GM18526 (cell line): Measurements from ENCODE around the gene GPR4.

ENCODE experiments used
- POLR2A ChIP-seq: IDR thresholded peaks from 3 replicates; pipeline ENCODE4 v1.6.1; 2011; ENCODE audit not compliant: insufficient read length; ENCODE audit errors: extremely low read depth

The GPR4 gene

GRCh38 chr19:45599286-45599685 lies 2.7 kb downstream of the GPR4 start:
- no peak for TF ChIP-seq POLR2A

GRCh38 chr19:45598267-45599001 lies 3.6 kb downstream of the GPR4 start:
- TF ChIP-seq POLR2A, result no peak

GRCh38 chr19:45597425-45598111 lies 4.4 kb downstream of the GPR4 start:
- TF ChIP-seq POLR2A, result no peak

- TF ChIP-seq POLR2A, result no peak
These were observed 6.2 kb downstream of the GPR4 start for GRCh38 chr19:45595814-45596213.

- no peak for TF ChIP-seq POLR2A
These were observed 8.5 kb downstream of the GPR4 start for GRCh38 chr19:45593520-45593919.

- no peak for TF ChIP-seq POLR2A
These were observed 9.6 kb downstream of the GPR4 start for GRCh38 chr19:45592366-45592765.

- TF ChIP-seq POLR2A, result no peak
These were observed 10.4 kb downstream of the GPR4 start for GRCh38 chr19:45591638-45592005.

GRCh38 chr19:45591004-45591637 lies 10.9 kb downstream of the GPR4 start:
- no peak for TF ChIP-seq POLR2A

GRCh38 chr19:45590300-45591003 lies 11.6 kb downstream of the GPR4 start:
- TF ChIP-seq POLR2A, result no peak

- no peak for TF ChIP-seq POLR2A
These were observed 12.2 kb downstream of the GPR4 start for GRCh38 chr19:45589768-45590167.

- no peak for TF ChIP-seq POLR2A
These were observed 14.1 kb downstream of the GPR4 start for GRCh38 chr19:45587873-45588272.

GRCh38 chr19:45585158-45585577 lies 16.8 kb downstream of the GPR4 start:
- TF ChIP-seq POLR2A, result no peak

- peak; percentile 69 for TF ChIP-seq POLR2A
These were observed 17.5 kb downstream of the GPR4 start, which contains the start of gene OPA3 for GRCh38 chr19:45584332-45585157. OPA3 (minus strand) TSS chr19:45584802; CDS start chr19:45584764, 38 bp downstream.

- no peak for TF ChIP-seq POLR2A
These were observed 20.4 kb downstream of the GPR4 start for GRCh38 chr19:45581576-45581975.

GRCh38 chr19:45578861-45579260 lies 23.2 kb downstream of the GPR4 start:
- no peak for TF ChIP-seq POLR2A
